ENCODE measurements around the gene C3orf52. TPM values are rescaled to one million over a fixed set of nuclear protein-coding genes. Genes with fewer than 3 reads are reported as not detected.

The C3orf52 gene
- total RNA-seq, 1 donor from 2014 or later: 3.7 TPM

DNA sequence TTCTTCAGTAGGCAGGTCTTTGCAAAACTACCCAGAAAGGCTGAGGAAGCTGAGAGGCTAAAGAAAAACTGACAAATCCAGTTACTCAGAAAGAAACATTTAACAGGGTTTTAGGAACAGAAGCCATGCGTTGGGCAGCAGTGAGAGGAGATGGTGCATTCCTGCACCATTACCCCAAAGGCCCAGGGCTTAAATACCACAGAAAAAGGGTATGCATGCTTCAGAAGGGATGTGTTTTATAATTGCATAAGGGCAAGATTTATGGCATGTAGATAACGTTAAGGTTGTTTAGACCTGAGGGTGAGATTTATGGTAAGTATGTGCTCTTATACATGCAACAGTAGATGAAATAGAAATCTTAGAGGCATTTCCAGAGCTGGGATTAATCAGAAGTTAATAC, 10.0 kb downstream of the C3orf52 start:
- Histone ChIP-seq H3K4me3 (ENCODE audit: low read length in 3 of 3) (no peak overlapping the region), H3K9ac (ENCODE audit: low read depth in 1 of 3, low read length in 3 of 3) (no peak overlapping the region), H3K27ac (ENCODE audit: low read depth, low read length) (no peak overlapping the region), H3K36me3 (ENCODE audit: control insufficient read depth in 3 of 3, insufficient read depth in 3 of 3, low read length in 3 of 3) (no peaks in the 10 kb centered on the region), H3K27me3 (ENCODE audit: control insufficient read depth in 3 of 3, insufficient read depth in 3 of 3, low read length in 3 of 3) (no peaks in the 10 kb centered on the region), H3K4me1 (ENCODE audit: control insufficient read depth in 3 of 3, insufficient read depth in 3 of 3, low read length in 3 of 3) (peaks cover 0 to 8% (median 0%) of the 10 kb centered on the region in 3 donors), H3K9me3 (ENCODE audit: control insufficient read depth in 3 of 3, low read length in 3 of 3) (no peaks in the 10 kb centered on the region)

DNA sequence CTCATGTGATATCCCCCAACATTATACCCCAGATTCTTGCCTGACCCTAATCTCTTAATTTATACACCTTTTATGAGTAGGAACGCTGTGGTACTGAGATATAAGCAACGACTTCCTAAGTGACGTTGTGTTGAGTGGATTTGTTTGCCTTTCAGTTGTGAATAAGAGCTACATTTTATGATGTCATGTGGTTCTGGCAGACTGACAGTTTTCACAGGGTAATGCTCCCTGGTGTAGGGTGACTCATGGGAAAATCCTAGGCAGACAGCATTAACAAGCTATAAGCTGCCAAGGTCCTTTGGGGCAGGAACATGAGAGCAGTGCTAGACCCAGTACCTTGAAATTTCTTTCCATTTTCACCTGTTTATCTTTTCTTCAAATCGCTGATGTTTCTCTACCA, 11.2 kb downstream of the C3orf52 start:
- peaks cover 0 to 6% (median 0%) of the 10 kb centered on the region in 3 donors for H3K4me1 ChIP-seq (ENCODE audit: control insufficient read depth in 3 of 3, insufficient read depth in 3 of 3, low read length in 3 of 3)
- no peaks in the 10 kb centered on the region for H3K27me3 ChIP-seq (ENCODE audit: control insufficient read depth in 3 of 3, insufficient read depth in 3 of 3, low read length in 3 of 3)
- H3K9ac ChIP-seq (ENCODE audit: low read depth in 1 of 3, low read length in 3 of 3): no peak overlapping the region
- H3K4me3 ChIP-seq (ENCODE audit: low read length in 3 of 3): no peak overlapping the region
- no peaks in the 10 kb centered on the region for H3K9me3 ChIP-seq (ENCODE audit: control insufficient read depth in 3 of 3, low read length in 3 of 3)
- H3K27ac ChIP-seq (ENCODE audit: low read depth, low read length): no peak overlapping the region
- no peaks in the 10 kb centered on the region for H3K36me3 ChIP-seq (ENCODE audit: control insufficient read depth in 3 of 3, insufficient read depth in 3 of 3, low read length in 3 of 3)

DNA sequence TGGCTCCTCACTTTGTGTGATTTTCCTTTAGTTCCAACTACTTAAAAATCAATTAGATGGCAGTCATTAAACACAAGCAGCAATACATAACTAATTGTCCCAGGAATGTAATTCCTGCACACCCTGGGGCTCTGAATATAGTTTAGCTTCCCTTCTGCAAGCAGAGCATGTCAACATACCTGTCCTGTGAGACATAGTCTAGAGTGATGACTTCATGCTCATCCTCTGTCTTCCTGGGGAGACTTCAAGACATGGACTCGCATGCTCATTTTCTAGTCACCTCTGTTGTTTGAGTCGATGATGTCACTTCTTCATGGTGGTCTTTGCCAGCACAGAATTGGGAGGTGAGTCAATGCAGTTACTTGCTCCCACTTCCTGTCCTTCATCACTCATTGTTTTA, 15.7 kb downstream of the C3orf52 start:
- Histone ChIP-seq H3K27me3 (ENCODE audit: control insufficient read depth in 3 of 3, insufficient read depth in 3 of 3, low read length in 3 of 3) (no peaks in the 10 kb centered on the region), H3K4me1 (ENCODE audit: control insufficient read depth in 3 of 3, insufficient read depth in 3 of 3, low read length in 3 of 3) (no peaks in the 10 kb centered on the region), H3K27ac (ENCODE audit: low read depth, low read length) (no peak overlapping the region), H3K9me3 (ENCODE audit: control insufficient read depth in 3 of 3, low read length in 3 of 3) (no peaks in the 10 kb centered on the region), H3K9ac (ENCODE audit: low read depth in 1 of 3, low read length in 3 of 3) (no peak overlapping the region), H3K4me3 (ENCODE audit: low read length in 3 of 3) (no peak overlapping the region), H3K36me3 (ENCODE audit: control insufficient read depth in 3 of 3, insufficient read depth in 3 of 3, low read length in 3 of 3) (no peaks in the 10 kb centered on the region)

DNA sequence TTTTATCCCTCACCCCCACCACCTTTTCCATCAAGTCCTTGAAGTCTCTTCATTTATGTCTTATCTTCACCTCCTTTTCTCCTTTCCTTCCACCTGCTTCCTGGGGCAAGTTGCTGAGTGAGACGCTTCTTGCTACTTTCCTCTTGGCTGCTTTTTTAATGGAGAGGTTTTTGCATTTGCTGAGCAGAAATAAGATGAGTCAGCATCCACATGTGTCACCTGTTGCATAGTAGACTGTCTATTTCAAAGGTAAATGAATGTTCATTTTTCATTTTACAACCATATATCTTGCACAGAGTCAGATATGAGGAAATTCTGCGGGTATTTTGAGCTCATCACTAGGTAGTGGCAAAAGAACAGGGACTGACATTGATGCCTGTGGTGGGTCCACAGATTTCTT, 18.6 kb downstream of the C3orf52 start:
- H3K4me3 ChIP-seq (ENCODE audit: low read length in 3 of 3): no peak overlapping the region
- H3K36me3 ChIP-seq (ENCODE audit: control insufficient read depth in 3 of 3, insufficient read depth in 3 of 3, low read length in 3 of 3): no peaks in the 10 kb centered on the region
- no peaks in the 10 kb centered on the region for H3K27me3 ChIP-seq (ENCODE audit: control insufficient read depth in 3 of 3, insufficient read depth in 3 of 3, low read length in 3 of 3)
- H3K27ac ChIP-seq (ENCODE audit: low read depth, low read length): no peak overlapping the region
- H3K9ac ChIP-seq (ENCODE audit: low read depth in 1 of 3, low read length in 3 of 3): no peak overlapping the region
- H3K4me1 ChIP-seq (ENCODE audit: control insufficient read depth in 3 of 3, insufficient read depth in 3 of 3, low read length in 3 of 3): no peaks in the 10 kb centered on the region
- no peaks in the 10 kb centered on the region for H3K9me3 ChIP-seq (ENCODE audit: control insufficient read depth in 3 of 3, low read length in 3 of 3)

DNA sequence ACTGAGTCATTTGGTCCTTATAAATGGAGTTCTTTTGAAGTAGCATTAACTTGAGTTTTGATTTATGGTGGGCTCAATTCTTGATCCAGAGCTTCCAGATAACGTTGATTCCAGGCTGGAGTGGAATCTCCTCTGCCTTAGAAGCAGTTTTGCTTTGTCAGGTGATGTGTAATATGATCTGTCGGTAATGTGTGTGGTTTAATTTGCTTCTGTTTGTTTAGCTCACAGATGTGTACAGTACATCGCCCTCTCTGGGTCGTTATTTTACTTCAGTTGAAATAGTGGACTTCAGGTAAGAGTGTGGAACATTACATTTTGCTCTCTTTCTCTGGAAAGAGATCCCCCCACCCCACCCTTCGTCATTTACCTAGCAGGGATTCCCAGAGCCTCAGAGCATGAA, 23.1 kb downstream of the C3orf52 start:
- H3K36me3 ChIP-seq (ENCODE audit: control insufficient read depth in 3 of 3, insufficient read depth in 3 of 3, low read length in 3 of 3): no peaks in the 10 kb centered on the region
- H3K4me3 ChIP-seq (ENCODE audit: low read length in 3 of 3): no peak overlapping the region
- H3K9me3 ChIP-seq (ENCODE audit: control insufficient read depth in 3 of 3, low read length in 3 of 3): no peaks in the 10 kb centered on the region
- no peak overlapping the region for H3K9ac ChIP-seq (ENCODE audit: low read depth in 1 of 3, low read length in 3 of 3)
- H3K27ac ChIP-seq (ENCODE audit: low read depth, low read length): no peak overlapping the region
- H3K4me1 ChIP-seq (ENCODE audit: control insufficient read depth in 3 of 3, insufficient read depth in 3 of 3, low read length in 3 of 3): no peaks in the 10 kb centered on the region
- no peaks in the 10 kb centered on the region for H3K27me3 ChIP-seq (ENCODE audit: control insufficient read depth in 3 of 3, insufficient read depth in 3 of 3, low read length in 3 of 3)

DNA sequence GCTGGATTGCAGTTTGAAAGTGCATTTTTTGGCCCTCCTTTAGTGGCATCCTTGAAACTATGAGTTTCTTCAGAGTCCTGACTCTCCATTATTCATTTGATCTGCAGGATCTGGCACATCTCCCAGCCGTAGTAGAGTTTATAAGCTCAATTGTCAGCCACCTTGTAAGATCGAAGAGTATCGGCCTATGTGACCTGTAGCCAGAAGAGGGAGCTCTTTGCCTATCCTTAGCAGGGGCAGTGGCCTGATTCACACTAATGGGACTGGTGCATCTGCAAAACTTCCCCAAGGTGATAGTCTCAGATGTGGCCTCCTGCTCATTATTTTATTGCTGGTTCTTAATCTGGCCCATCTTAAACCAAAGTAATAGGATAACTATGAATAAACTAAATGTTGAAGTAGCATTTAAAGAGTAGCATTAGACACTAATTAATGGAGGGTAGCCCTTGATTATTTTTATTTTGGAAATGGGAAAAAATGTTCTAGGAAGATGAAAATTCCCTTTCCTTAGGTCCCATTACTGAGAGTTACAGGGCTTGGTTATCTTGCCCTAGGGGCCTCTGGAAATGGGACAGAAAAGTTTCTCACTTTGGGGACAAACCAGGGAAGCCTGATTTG, 25.7 kb downstream of the C3orf52 start:
- Histone ChIP-seq H3K9ac (ENCODE audit: low read depth in 1 of 3, low read length in 3 of 3) (no peak overlapping the region), H3K27me3 (ENCODE audit: control insufficient read depth in 3 of 3, insufficient read depth in 3 of 3, low read length in 3 of 3) (no peaks in the 10 kb centered on the region), H3K36me3 (ENCODE audit: control insufficient read depth in 3 of 3, insufficient read depth in 3 of 3, low read length in 3 of 3) (no peaks in the 10 kb centered on the region), H3K4me3 (ENCODE audit: low read length in 3 of 3) (no peak overlapping the region), H3K9me3 (ENCODE audit: control insufficient read depth in 3 of 3, low read length in 3 of 3) (no peaks in the 10 kb centered on the region), H3K4me1 (ENCODE audit: control insufficient read depth in 3 of 3, insufficient read depth in 3 of 3, low read length in 3 of 3) (no peaks in the 10 kb centered on the region), H3K27ac (ENCODE audit: low read depth, low read length) (no peak overlapping the region)

DNA sequence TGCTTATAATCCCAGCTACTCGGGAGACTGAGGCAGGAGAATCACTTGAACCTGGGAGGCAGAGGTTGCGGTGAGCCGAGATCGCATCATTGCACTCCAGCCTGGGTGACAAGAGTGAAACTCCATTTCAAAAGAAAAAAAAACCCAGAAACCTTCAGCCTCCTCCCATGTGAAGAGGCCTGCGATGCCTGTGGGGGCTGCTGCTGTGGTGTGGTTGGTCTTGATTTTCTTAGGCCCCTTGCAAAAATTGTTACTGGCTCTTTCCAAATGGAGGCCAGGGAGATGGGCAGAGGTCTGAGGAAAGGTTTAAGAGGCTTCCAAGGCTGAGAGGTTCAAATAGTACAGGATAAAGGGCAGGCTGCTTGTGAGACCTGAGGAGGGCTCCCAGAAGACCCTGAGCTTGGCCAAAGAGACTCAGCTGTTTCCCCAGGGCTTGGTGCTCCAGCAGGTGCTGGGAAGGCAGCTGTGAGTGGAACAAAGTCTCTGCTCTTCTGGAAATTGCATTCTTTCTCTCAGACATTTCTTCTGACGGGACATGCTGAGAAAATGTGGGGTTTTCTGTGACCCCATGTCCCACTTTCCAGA, 28.5 kb downstream of the C3orf52 start:
- H3K27ac ChIP-seq (ENCODE audit: low read depth, low read length): no peak overlapping the region
- no peaks in the 10 kb centered on the region for H3K36me3 ChIP-seq (ENCODE audit: control insufficient read depth in 3 of 3, insufficient read depth in 3 of 3, low read length in 3 of 3)
- H3K9ac ChIP-seq (ENCODE audit: low read depth in 1 of 3, low read length in 3 of 3): no peak overlapping the region
- H3K4me3 ChIP-seq (ENCODE audit: low read length in 3 of 3): no peak overlapping the region
- no peaks in the 10 kb centered on the region for H3K9me3 ChIP-seq (ENCODE audit: control insufficient read depth in 3 of 3, low read length in 3 of 3)
- no peaks in the 10 kb centered on the region for H3K27me3 ChIP-seq (ENCODE audit: control insufficient read depth in 3 of 3, insufficient read depth in 3 of 3, low read length in 3 of 3)
- no peaks in the 10 kb centered on the region for H3K4me1 ChIP-seq (ENCODE audit: control insufficient read depth in 3 of 3, insufficient read depth in 3 of 3, low read length in 3 of 3)

DNA sequence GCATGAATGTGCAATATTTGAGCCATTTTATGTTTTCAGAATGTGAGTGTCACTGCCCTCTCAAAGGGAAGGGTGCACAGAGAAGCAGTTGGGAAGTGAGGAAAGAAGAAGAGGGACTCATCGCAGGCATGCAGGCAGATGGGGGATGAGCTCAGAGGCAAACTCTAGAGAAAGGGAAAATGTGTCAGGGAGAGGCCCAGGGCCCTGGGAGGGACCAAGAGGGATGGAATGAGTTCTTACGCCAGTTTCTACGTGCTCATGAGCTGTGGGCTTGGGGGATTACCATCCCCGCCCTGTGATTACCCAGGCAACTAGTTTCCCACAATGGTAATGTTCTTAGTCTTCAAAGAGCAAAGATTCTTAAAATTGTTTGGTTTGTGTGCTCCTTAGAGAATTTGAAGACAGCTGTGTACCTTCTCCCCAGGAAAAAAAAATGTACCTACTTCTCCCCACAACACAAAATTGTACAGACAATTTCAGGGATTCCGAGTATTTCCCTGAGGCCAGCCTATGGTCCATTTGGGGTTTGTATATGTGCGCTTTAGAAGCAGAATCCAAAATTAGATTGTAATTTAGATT, 29.1 kb downstream of the C3orf52 start:
- Histone ChIP-seq H3K36me3 (ENCODE audit: control insufficient read depth in 3 of 3, insufficient read depth in 3 of 3, low read length in 3 of 3) (no peaks in the 10 kb centered on the region), H3K9ac (ENCODE audit: low read depth in 1 of 3, low read length in 3 of 3) (no peak overlapping the region), H3K4me1 (ENCODE audit: control insufficient read depth in 3 of 3, insufficient read depth in 3 of 3, low read length in 3 of 3) (no peaks in the 10 kb centered on the region), H3K27me3 (ENCODE audit: control insufficient read depth in 3 of 3, insufficient read depth in 3 of 3, low read length in 3 of 3) (no peaks in the 10 kb centered on the region), H3K27ac (ENCODE audit: low read depth, low read length) (no peak overlapping the region), H3K9me3 (ENCODE audit: control insufficient read depth in 3 of 3, low read length in 3 of 3) (no peaks in the 10 kb centered on the region), H3K4me3 (ENCODE audit: low read length in 3 of 3) (no peak overlapping the region)

DNA sequence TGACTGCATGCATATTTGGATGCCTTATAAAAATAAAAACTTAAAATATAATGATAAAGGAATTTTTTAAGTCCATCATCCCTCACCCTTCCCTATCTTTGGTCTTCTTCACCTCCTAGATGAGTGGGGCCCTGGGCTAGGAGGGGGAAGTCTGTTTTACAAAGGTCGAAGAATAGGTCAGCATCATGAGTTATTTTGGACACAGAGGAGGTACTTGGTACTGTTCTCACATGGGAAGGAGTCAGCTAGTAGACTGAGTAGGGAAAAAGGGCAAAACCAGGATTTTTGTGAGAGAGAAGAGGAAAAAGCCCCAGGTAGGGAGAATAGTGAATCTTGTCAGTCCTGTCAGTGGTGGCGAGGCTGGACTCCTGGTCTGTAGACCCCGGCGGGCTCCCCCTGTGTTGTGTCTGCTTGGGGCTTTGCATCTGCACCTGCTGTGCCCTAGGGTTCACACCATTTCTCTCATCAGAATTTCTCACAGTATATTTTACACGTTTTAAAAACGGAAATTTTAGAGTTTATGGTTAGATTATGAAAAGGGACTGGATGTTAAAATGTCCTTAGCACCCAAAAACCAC, 29.7 kb downstream of the C3orf52 start:
- H3K27ac ChIP-seq (ENCODE audit: low read depth, low read length): no peak overlapping the region

DNA sequence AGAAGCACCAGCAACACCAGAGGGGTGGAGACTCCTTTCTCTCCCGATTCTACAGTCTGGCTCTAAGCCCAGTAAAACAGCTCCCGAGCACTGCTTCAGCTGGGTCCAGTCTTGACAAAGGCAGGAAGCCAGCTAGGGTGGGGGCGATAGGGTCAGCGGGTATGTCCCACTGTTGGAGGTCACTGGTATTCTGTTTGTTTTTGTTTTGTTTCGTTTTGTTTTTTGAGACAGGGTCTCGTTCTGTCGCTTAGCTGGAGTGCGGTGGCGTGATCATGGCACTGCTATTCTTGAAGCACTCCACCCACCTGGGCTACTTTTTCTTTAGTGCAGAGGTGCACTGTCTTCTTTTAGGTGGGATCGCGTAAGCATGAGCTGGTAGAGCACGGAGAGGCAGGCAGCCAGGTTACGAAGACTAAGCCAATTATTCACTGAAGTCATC, 30.6 kb downstream of the C3orf52 start:
- Histone ChIP-seq H3K27ac (ENCODE audit: low read depth, low read length) (no peak overlapping the region), H3K9me3 (ENCODE audit: control insufficient read depth in 3 of 3, low read length in 3 of 3) (no peaks in the 10 kb centered on the region), H3K27me3 (ENCODE audit: control insufficient read depth in 3 of 3, insufficient read depth in 3 of 3, low read length in 3 of 3) (no peaks in the 10 kb centered on the region), H3K9ac (ENCODE audit: low read depth in 1 of 3, low read length in 3 of 3) (no peak overlapping the region), H3K36me3 (ENCODE audit: control insufficient read depth in 3 of 3, insufficient read depth in 3 of 3, low read length in 3 of 3) (no peaks in the 10 kb centered on the region), H3K4me3 (ENCODE audit: low read length in 3 of 3) (peak overlapping the region; percentile 4 to 59 (median 30)), H3K4me1 (ENCODE audit: control insufficient read depth in 3 of 3, insufficient read depth in 3 of 3, low read length in 3 of 3) (no peaks in the 10 kb centered on the region)

More for the DNA sequence above, 29.7 kb downstream of the C3orf52 start:
- Histone ChIP-seq H3K4me3 (ENCODE audit: low read length in 3 of 3) (no peak overlapping the region), H3K9me3 (ENCODE audit: control insufficient read depth in 3 of 3, low read length in 3 of 3) (no peaks in the 10 kb centered on the region), H3K4me1 (ENCODE audit: control insufficient read depth in 3 of 3, insufficient read depth in 3 of 3, low read length in 3 of 3) (no peaks in the 10 kb centered on the region), H3K36me3 (ENCODE audit: control insufficient read depth in 3 of 3, insufficient read depth in 3 of 3, low read length in 3 of 3) (no peaks in the 10 kb centered on the region), H3K9ac (ENCODE audit: low read depth in 1 of 3, low read length in 3 of 3) (no peak overlapping the region), H3K27me3 (ENCODE audit: control insufficient read depth in 3 of 3, insufficient read depth in 3 of 3, low read length in 3 of 3) (no peaks in the 10 kb centered on the region)
